Measurements from ENCODE around the gene CTCF.

Gene CTCF

GRCh38 chr16:67560827-67561342, 1.4 kb upstream of the CTCF start:
- Histone ChIP-seq H3K4me1 (peaks cover 72% of the 10 kb centered on the region), H3K9me3 (no peaks in the 10 kb centered on the region), H4K20me1 (peaks cover 11% of the 10 kb centered on the region), H3K4me2 (peak overlapping the region; percentile 99), H3K9ac (peak overlapping the region; percentile 100), H3K4me3 (peak overlapping the region; percentile 96), H3K36me3 (peaks cover 18% of the 10 kb centered on the region; the same call in 1 of the 2 replicates), H3K27ac (peak overlapping the region; percentile 100), H3K27me3 (no peaks in the 10 kb centered on the region)
- no peak for TF ChIP-seq Cebpa-rat (IDR thresholded peaks at IDR 0.05)

- Histone ChIP-seq H3K9me3 (no peaks in the 10 kb centered on the region), H3K4me2 (peak overlapping the region; percentile 99), H3K27me3 (no peaks in the 10 kb centered on the region), H4K20me1 (peaks cover 17% of the 10 kb centered on the region), H3K4me1 (peaks cover 72% of the 10 kb centered on the region), H3K4me3 (peak overlapping the region; percentile 96), H3K36me3 (peaks cover 18% of the 10 kb centered on the region; the same call in 1 of the 2 replicates), H3K27ac (peak overlapping the region; percentile 100), H3K9ac (peak overlapping the region; percentile 100)
- TF ChIP-seq Cebpa-rat (IDR thresholded peaks at IDR 0.05) = no peak
Observed at GRCh38 chr16:67561501-67561823, 864 bp upstream of the CTCF start.

GRCh38 chr16:67561824-67562525, 351 bp upstream of the CTCF start:
- Histone ChIP-seq H3K27ac (peak overlapping the region; percentile 100), H3K4me1 (peaks cover 72% of the 10 kb centered on the region), H3K4me2 (peak overlapping the region; percentile 99), H3K4me3 (peak overlapping the region; percentile 96), H3K9me3 (no peaks in the 10 kb centered on the region), H4K20me1 (peaks cover 22% of the 10 kb centered on the region), H3K36me3 (peaks cover 18% of the 10 kb centered on the region; the same call in 1 of the 2 replicates), H3K27me3 (no peaks in the 10 kb centered on the region), H3K9ac (peak overlapping the region; percentile 100)
- TF ChIP-seq Cebpa-rat (IDR thresholded peaks at IDR 0.05) = no peak

- H3K4me1 ChIP-seq = peaks cover 72% of the 10 kb centered on the region
- H3K4me2 ChIP-seq = peak overlapping the region; percentile 96
- H3K27ac ChIP-seq = peak overlapping the region; percentile 100
- TF ChIP-seq Cebpa-rat (IDR thresholded peaks at IDR 0.05) = no peak
- peaks cover 34% of the 10 kb centered on the region for H4K20me1 ChIP-seq
- H3K4me3 ChIP-seq = peak overlapping the region; percentile 96
- H3K9ac ChIP-seq = peak overlapping the region; percentile 100
- H3K9me3 ChIP-seq = no peaks in the 10 kb centered on the region
- no peaks in the 10 kb centered on the region for H3K27me3 ChIP-seq
- H3K36me3 ChIP-seq = peaks cover 20% of the 10 kb centered on the region; the same call in 1 of the 2 replicates
Observed at GRCh38 chr16:67562918-67563707, 787 bp downstream of the CTCF start.

- peak; percentile 96 for TF ChIP-seq Cebpa-rat (IDR thresholded peaks at IDR 0.05)
- Histone ChIP-seq H3K9ac (peak overlapping the region; percentile 100), H3K9me3 (no peaks in the 10 kb centered on the region), H3K36me3 (peaks cover 17% of the 10 kb centered on the region; the same call in 1 of the 2 replicates), H3K4me2 (peak overlapping the region; percentile 96), H3K4me1 (peaks cover 72% of the 10 kb centered on the region), H4K20me1 (peaks cover 41% of the 10 kb centered on the region), H3K27ac (peak overlapping the region; percentile 100), H3K4me3 (peak overlapping the region; percentile 96), H3K27me3 (no peaks in the 10 kb centered on the region)
Observed at GRCh38 chr16:67563708-67564468, 1.6 kb downstream of the CTCF start.

GRCh38 chr16:67565470-67566100, 3.3 kb downstream of the CTCF start:
- Histone ChIP-seq H3K36me3 (peaks cover 16% of the 10 kb centered on the region; the same call in 1 of the 2 replicates), H3K27me3 (no peaks in the 10 kb centered on the region), H3K27ac (peak overlapping the region; percentile 100), H3K4me3 (peak overlapping the region; percentile 96; the same call in 1 of the 2 replicates), H3K4me1 (peaks cover 60% of the 10 kb centered on the region), H4K20me1 (peaks cover 58% of the 10 kb centered on the region), H3K9me3 (no peaks in the 10 kb centered on the region), H3K9ac (peak overlapping the region; percentile 100), H3K4me2 (peak overlapping the region; percentile 96)
- no peak for TF ChIP-seq Cebpa-rat (IDR thresholded peaks at IDR 0.05)

- no peaks in the 10 kb centered on the region for H3K27me3 ChIP-seq
- no peak overlapping the region for H3K27ac ChIP-seq
- H4K20me1 ChIP-seq = peaks cover 72% of the 10 kb centered on the region
- no peaks in the 10 kb centered on the region for H3K9me3 ChIP-seq
- no peak for TF ChIP-seq Cebpa-rat (IDR thresholded peaks at IDR 0.05)
- H3K4me3 ChIP-seq = no peak overlapping the region
- H3K36me3 ChIP-seq = peaks cover 72% of the 10 kb centered on the region
- peaks cover 29% of the 10 kb centered on the region for H3K4me1 ChIP-seq
- H3K4me2 ChIP-seq = no peak overlapping the region
- H3K9ac ChIP-seq = no peak overlapping the region
Observed at GRCh38 chr16:67571464-67571863, 9.1 kb downstream of the CTCF start.

GRCh38 chr16:67571981-67572431, 9.7 kb downstream of the CTCF start:
- H3K27ac ChIP-seq = no peak overlapping the region
- no peak overlapping the region for H3K4me2 ChIP-seq
- no peak for TF ChIP-seq Cebpa-rat (IDR thresholded peaks at IDR 0.05)
- H3K36me3 ChIP-seq = peaks cover 78% of the 10 kb centered on the region
- H3K9me3 ChIP-seq = no peaks in the 10 kb centered on the region
- peaks cover 24% of the 10 kb centered on the region for H3K4me1 ChIP-seq
- H3K27me3 ChIP-seq = no peaks in the 10 kb centered on the region
- H3K9ac ChIP-seq = no peak overlapping the region
- H3K4me3 ChIP-seq = no peak overlapping the region
- peaks cover 72% of the 10 kb centered on the region for H4K20me1 ChIP-seq

GRCh38 chr16:67579686-67580085, 17.4 kb downstream of the CTCF start:
- peaks cover 81% of the 10 kb centered on the region for H4K20me1 ChIP-seq
- no peak overlapping the region for H3K9ac ChIP-seq
- H3K27me3 ChIP-seq = 0 out of 2 replicates have a peak, but pooled peaks cover 3% of the 10 kb centered on the region
- no peaks in the 10 kb centered on the region for H3K4me1 ChIP-seq
- H3K36me3 ChIP-seq = peaks cover 91% of the 10 kb centered on the region
- H3K27ac ChIP-seq = no peak overlapping the region
- no peak overlapping the region for H3K4me2 ChIP-seq
- no peaks in the 10 kb centered on the region for H3K9me3 ChIP-seq
- no peak for TF ChIP-seq Cebpa-rat (IDR thresholded peaks at IDR 0.05)
- H3K4me3 ChIP-seq = no peak overlapping the region

Measured in BLaER1 (cell line).